HepG2 (cell line): ENCODE results near the gene PXDC1. TPM values are rescaled to one million over a fixed set of nuclear protein-coding genes. Genes with fewer than 3 reads are reported as not detected.

Source experiments
- CHCHD3 ChIP-seq: sonication (generic); formaldehyde crosslinking; IDR thresholded peaks from 2 replicates; pipeline ENCODE4 v1.8.0; 2022; ENCODE audit warnings: mild to moderate bottlenecking, missing genetic modification reagents, moderate library complexity
- CREM ChIP-seq, 2 experiments: sonication (generic) in 1 of 2; formaldehyde crosslinking in 1 of 2; IDR thresholded peaks; 2 replicates each; pipeline versions ENCODE4 v1.4.0 to v1.6.1; 2016 to 2020; ENCODE audit warnings: antibody characterized with exemption in 1 of 2, mild to moderate bottlenecking in 1 of 2, missing genetic modification reagents in 1 of 2
- EED ChIP-seq: sonication (generic); formaldehyde crosslinking; IDR thresholded peaks from 2 replicates; pipeline ENCODE4 v1.5.0; 2020; ENCODE audit warnings: mild to moderate bottlenecking, missing genetic modification reagents
- JDP2 ChIP-seq: sonication (generic); formaldehyde crosslinking; IDR thresholded peaks from 2 replicates; pipeline ENCODE4 v1.8.1; 2022; ENCODE audit warnings: missing genetic modification reagents, borderline replicate concordance
- PREB ChIP-seq: sonication (generic); formaldehyde crosslinking; IDR thresholded peaks from 2 replicates; pipeline ENCODE4 v1.4.0; 2020; ENCODE audit warnings: missing genetic modification reagents
- SUZ12 ChIP-seq: fragments of 150-350 bp; IDR thresholded peaks from 2 replicates; pipeline ENCODE4 v1.6.1; 2014; ENCODE audit warnings: low read depth, low read length
- ZNF138 ChIP-seq: sonication (generic); formaldehyde crosslinking; IDR thresholded peaks from 2 replicates; pipeline ENCODE4 v1.5.0; 2020; ENCODE audit warnings: mild to moderate bottlenecking, low read depth, missing genetic modification reagents
- ZNF24 ChIP-seq: fragments of 450-650 bp; IDR thresholded peaks from 2 replicates; pipeline ENCODE4 v1.6.1; 2017; ENCODE audit warnings: antibody characterized with exemption, mild to moderate bottlenecking
- ZNF296 ChIP-seq: sonication (generic); formaldehyde crosslinking; conservative IDR thresholded peaks from 2 replicates; pipeline ENCODE4 v1.5.0; 2020; ENCODE audit warnings: mild to moderate bottlenecking, missing genetic modification reagents
- ZNF367 ChIP-seq: sonication (generic); formaldehyde crosslinking; IDR thresholded peaks from 2 replicates; pipeline ENCODE4 v1.4.0; 2020; ENCODE audit warnings: missing genetic modification reagents, borderline replicate concordance
- polyA plus RNA-seq, 8 experiments: library from polyadenylated mRNA; depleted of rRNA in 3 of 8; stranded (reverse) in 7 of 8; unstranded in 1 of 8; fragments of >200 nt; fragmentation: Illumina TruSeq in 4 of 8; extraction: Trizol in 4 of 8; gene quantifications; 2 replicates each; pipeline versions ENCODE4 v1.2.1 to v1.2.3, GENCODE V29; 2011 to 2016; ENCODE audit warnings: low read depth in 4 of 8, missing spikeins in 1 of 8, mixed read lengths in 1 of 8; ENCODE audit not compliant: insufficient read depth in 1 of 8
- total RNA-seq, 5 experiments: library from RNA; depleted of rRNA; stranded (reverse); fragments of >200 nt; fragmentation: Illumina TruSeq; extraction: Trizol; gene quantifications; 2 replicates each; pipeline ENCODE4 v1.2.3, GENCODE V29; 2016; ENCODE audit warnings: low read depth in 1 of 5
- TF ChIP-seq, protein P1 (sequence below), 2 experiments: fragments of 450-650 bp in 1 of 2; sonication (generic) in 1 of 2; formaldehyde crosslinking in 1 of 2; IDR thresholded peaks; 2 replicates each; pipeline versions ENCODE4 v1.6.1 to v1.8.0; 2016 to 2022; ENCODE audit warnings: antibody characterized with exemption in 1 of 2, mild to moderate bottlenecking in 1 of 2, missing genetic modification reagents in 1 of 2
- TF ChIP-seq, protein P2 (sequence below): sonication (generic); formaldehyde crosslinking; IDR thresholded peaks from 2 replicates; pipeline ENCODE4 v1.4.0; 2020; ENCODE audit warnings: missing genetic modification reagents
- TF ChIP-seq, protein P3 (sequence below): sonication (generic); formaldehyde crosslinking; conservative IDR thresholded peaks from 2 replicates; pipeline ENCODE4 v1.4.0; 2020; ENCODE audit warnings: missing genetic modification reagents
- TF ChIP-seq, protein P4 (sequence below): sonication (generic); formaldehyde crosslinking; IDR thresholded peaks from 2 replicates; pipeline ENCODE4 v1.8.1; 2022; ENCODE audit warnings: mild to moderate bottlenecking, missing genetic modification reagents

The PXDC1 gene
- total and polyA plus RNA-seq, 2 of the 13 experiments (the other 11 are each of a cell fraction or from before 2014, with no cell fraction given): 32.4 to 34.7 TPM

- TF ChIP-seq, protein P1, sequence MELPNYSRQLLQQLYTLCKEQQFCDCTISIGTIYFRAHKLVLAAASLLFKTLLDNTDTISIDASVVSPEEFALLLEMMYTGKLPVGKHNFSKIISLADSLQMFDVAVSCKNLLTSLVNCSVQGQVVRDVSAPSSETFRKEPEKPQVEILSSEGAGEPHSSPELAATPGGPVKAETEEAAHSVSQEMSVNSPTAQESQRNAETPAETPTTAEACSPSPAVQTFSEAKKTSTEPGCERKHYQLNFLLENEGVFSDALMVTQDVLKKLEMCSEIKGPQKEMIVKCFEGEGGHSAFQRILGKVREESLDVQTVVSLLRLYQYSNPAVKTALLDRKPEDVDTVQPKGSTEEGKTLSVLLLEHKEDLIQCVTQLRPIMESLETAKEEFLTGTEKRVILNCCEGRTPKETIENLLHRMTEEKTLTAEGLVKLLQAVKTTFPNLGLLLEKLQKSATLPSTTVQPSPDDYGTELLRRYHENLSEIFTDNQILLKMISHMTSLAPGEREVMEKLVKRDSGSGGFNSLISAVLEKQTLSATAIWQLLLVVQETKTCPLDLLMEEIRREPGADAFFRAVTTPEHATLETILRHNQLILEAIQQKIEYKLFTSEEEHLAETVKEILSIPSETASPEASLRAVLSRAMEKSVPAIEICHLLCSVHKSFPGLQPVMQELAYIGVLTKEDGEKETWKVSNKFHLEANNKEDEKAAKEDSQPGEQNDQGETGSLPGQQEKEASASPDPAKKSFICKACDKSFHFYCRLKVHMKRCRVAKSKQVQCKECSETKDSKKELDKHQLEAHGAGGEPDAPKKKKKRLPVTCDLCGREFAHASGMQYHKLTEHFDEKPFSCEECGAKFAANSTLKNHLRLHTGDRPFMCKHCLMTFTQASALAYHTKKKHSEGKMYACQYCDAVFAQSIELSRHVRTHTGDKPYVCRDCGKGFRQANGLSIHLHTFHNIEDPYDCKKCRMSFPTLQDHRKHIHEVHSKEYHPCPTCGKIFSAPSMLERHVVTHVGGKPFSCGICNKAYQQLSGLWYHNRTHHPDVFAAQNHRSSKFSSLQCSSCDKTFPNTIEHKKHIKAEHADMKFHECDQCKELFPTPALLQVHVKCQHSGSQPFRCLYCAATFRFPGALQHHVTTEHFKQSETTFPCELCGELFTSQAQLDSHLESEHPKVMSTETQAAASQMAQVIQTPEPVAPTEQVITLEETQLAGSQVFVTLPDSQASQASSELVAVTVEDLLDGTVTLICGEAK (IDR thresholded peaks at IDR 0.05): peak; percentile 19; the same call in 1 of the 2 replicates
- TF ChIP-seq, protein P1 (CRISPR knock-in tag; IDR thresholded peaks at IDR 0.05): no peak
- TF ChIP-seq, protein P2, sequence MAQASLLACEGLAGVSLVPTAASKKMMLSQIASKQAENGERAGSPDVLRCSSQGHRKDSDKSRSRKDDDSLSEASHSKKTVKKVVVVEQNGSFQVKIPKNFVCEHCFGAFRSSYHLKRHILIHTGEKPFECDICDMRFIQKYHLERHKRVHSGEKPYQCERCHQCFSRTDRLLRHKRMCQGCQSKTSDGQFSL (CRISPR knock-in tag): peak; percentile 62; the same call in 1 of the 2 replicates
- TF ChIP-seq EED (CRISPR knock-in tag) (0 out of 2 replicates have a peak, but pooled peaks have one; percentile 67), CHCHD3 (CRISPR knock-in tag) (no peak), CREM (IDR thresholded peaks at IDR 0.05) (no peak), CREM (CRISPR knock-in tag; IDR thresholded peaks at IDR 0.05) (no peak), JDP2 (no peak), ZNF24 (no peak), SUZ12 (no peak), ZNF138 (CRISPR knock-in tag) (no peak), PREB (CRISPR knock-in tag) (no peak), ZNF367 (CRISPR knock-in tag) (no peak), ZNF296 (CRISPR knock-in tag) (no peak)
- TF ChIP-seq, protein P3, sequence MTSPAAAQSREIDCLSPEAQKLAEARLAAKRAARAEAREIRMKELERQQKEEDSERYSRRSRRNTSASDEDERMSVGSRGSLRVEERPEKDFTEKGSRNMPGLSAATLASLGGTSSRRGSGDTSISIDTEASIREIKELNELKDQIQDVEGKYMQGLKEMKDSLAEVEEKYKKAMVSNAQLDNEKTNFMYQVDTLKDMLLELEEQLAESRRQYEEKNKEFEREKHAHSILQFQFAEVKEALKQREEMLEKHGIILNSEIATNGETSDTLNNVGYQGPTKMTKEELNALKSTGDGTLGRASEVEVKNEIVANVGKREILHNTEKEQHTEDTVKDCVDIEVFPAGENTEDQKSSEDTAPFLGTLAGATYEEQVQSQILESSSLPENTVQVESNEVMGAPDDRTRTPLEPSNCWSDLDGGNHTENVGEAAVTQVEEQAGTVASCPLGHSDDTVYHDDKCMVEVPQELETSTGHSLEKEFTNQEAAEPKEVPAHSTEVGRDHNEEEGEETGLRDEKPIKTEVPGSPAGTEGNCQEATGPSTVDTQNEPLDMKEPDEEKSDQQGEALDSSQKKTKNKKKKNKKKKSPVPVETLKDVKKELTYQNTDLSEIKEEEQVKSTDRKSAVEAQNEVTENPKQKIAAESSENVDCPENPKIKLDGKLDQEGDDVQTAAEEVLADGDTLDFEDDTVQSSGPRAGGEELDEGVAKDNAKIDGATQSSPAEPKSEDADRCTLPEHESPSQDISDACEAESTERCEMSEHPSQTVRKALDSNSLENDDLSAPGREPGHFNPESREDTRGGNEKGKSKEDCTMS: no peak
- TF ChIP-seq, protein P4, sequence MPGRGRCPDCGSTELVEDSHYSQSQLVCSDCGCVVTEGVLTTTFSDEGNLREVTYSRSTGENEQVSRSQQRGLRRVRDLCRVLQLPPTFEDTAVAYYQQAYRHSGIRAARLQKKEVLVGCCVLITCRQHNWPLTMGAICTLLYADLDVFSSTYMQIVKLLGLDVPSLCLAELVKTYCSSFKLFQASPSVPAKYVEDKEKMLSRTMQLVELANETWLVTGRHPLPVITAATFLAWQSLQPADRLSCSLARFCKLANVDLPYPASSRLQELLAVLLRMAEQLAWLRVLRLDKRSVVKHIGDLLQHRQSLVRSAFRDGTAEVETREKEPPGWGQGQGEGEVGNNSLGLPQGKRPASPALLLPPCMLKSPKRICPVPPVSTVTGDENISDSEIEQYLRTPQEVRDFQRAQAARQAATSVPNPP (CRISPR knock-in tag): no peak
Measured at GRCh38 chr6:3776881-3777507, 25.5 kb upstream of the PXDC1 start (continued).
